KMS-11 (cell line): ENCODE measurements around the gene MIR17HG.

ENCODE experiments used
- H2AFZ ChIP-seq: fragments of 200-600 bp; sonication (generic); 2 replicates; pipeline ENCODE4 v1.6.1; 2016; ENCODE audit warnings: antibody characterized with exemption, mixed run types, low read depth
- H3K27ac ChIP-seq: fragments of 200-600 bp; sonication (generic); 2 replicates; pipeline ENCODE4 v1.6.1; 2016; ENCODE audit warnings: mild to moderate bottlenecking, mixed run types
- H3K27me3 ChIP-seq: fragments of 200-600 bp; sonication (generic); 2 replicates; pipeline ENCODE4 v1.6.1; 2017; ENCODE audit warnings: mild to moderate bottlenecking, low read depth, mixed run types, moderate library complexity; ENCODE audit not compliant: insufficient read depth
- H3K36me3 ChIP-seq: fragments of 200-600 bp; sonication (generic); 2 replicates; pipeline ENCODE4 v1.6.1; 2017; ENCODE audit warnings: mild to moderate bottlenecking, mixed run types; ENCODE audit not compliant: insufficient read depth
- H3K4me1 ChIP-seq: fragments of 200-600 bp; sonication (generic); 2 replicates; pipeline ENCODE4 v1.6.1; 2016; ENCODE audit warnings: mild to moderate bottlenecking, low read depth, mixed run types; ENCODE audit not compliant: poor library complexity, severe bottlenecking
- H3K4me2 ChIP-seq: fragments of 200-600 bp; sonication (generic); 2 replicates; pipeline ENCODE4 v1.7.0; 2016; ENCODE audit warnings: mild to moderate bottlenecking, mixed run types
- H3K4me3 ChIP-seq: fragments of 200-600 bp; sonication (generic); IDR thresholded peaks from 2 replicates; pipeline ENCODE4 v1.6.1; 2017; ENCODE audit warnings: low read depth, low read length, mixed read lengths; ENCODE audit not compliant: insufficient read depth
- H3K79me2 ChIP-seq: fragments of 200-600 bp; sonication (generic); 2 replicates; pipeline ENCODE4 v1.6.1; 2016; ENCODE audit warnings: low read depth, mixed run types; ENCODE audit not compliant: insufficient read depth
- H3K9ac ChIP-seq: fragments of 200-600 bp; sonication (generic); 2 replicates; pipeline ENCODE4 v1.6.1; 2016; ENCODE audit warnings: mild to moderate bottlenecking, mixed run types
- H4K20me1 ChIP-seq: fragments of 200-600 bp; sonication (generic); 2 replicates; pipeline ENCODE4 v1.6.1; 2016; ENCODE audit warnings: mild to moderate bottlenecking, mixed run types; ENCODE audit not compliant: insufficient read depth
- CTCF ChIP-seq: fragments of 200-600 bp; sonication (generic); conservative IDR thresholded peaks from 2 replicates; pipeline ENCODE4 v1.6.1; 2017; ENCODE audit warnings: low read depth, mild to moderate bottlenecking, antibody characterized with exemption, low read length, moderate library complexity, mixed read lengths

Gene MIR17HG

DNA sequence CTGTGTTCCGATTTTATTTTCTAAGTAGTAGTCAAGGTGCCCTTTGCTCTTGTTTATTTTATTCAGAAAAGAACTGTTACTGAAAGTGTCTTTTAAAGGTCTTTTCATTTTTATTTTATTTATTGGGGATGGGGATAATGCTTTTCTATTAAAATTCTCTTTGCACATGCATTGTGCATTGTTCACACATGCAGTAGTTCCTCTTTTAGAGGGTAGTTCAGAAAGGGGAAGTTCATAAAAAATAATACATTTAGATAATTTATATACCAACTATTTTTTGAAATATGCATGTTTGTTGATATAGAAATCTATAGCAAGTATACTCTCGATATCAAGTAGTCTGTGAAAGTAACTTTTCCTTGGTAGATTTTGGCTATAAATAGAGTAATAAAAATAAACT, 54.4 kb downstream of the MIR17HG start:
- Histone ChIP-seq H3K4me1 (no peaks in the 10 kb centered on the region), H3K9ac (no peak overlapping the region), H2AFZ (no peak overlapping the region), H3K4me2 (no peak overlapping the region), H3K79me2 (no peaks in the 10 kb centered on the region), H4K20me1 (no peaks in the 10 kb centered on the region), H3K4me3 (no peak overlapping the region), H3K36me3 (no peaks in the 10 kb centered on the region), H3K27ac (no peak overlapping the region), H3K27me3 (no peaks in the 10 kb centered on the region)
- no peak for TF ChIP-seq CTCF
